Measurements from ENCODE around the gene COA8.

The COA8 gene

DNA sequence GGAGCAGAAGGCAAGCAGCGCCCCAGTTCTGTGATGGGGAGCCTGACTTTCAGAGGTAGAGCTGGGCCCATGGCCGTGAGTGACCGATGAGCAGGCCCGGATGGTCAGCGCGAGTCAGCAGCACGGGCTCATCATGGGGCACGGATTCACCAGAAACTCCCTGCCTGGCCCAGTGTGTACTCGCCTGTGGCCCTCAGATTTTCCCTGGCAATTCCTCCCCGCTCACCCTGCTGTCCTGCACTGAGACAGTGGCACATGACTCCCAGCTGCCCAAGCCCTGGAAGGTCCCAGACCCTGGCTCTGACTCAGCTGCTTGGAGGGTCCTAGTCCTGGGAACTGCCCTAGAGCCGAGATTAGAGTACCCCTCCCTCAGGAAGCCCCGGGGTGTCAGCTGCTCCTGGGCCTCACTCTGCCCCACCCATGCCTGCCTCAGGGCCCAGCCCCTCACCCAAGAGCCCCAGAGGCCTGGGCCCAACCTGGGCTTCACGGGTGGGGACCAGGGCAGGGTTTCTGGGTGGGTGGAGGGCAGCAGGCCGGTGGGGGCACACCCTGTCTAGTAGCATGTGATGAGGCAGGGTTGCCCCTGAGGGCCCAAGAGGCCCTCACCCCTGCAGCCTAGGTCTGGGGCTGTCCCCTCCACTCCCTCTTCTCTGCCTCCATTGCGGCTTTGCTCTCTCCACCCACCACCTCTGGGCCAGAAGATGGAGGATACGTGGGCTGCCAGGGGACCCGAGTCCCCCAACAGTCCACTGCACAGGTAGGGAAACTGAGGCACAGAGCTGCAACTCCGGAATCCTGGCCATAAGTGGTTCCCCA, 25.4 kb upstream of the COA8 start:
- H3K36me3 ChIP-seq (ENCODE audit: control insufficient read depth in 1 of 2, insufficient read depth in 2 of 2, low read length in 2 of 2) = peaks cover 0 to 13% of the 10 kb centered on the region in 2 donors

DNA sequence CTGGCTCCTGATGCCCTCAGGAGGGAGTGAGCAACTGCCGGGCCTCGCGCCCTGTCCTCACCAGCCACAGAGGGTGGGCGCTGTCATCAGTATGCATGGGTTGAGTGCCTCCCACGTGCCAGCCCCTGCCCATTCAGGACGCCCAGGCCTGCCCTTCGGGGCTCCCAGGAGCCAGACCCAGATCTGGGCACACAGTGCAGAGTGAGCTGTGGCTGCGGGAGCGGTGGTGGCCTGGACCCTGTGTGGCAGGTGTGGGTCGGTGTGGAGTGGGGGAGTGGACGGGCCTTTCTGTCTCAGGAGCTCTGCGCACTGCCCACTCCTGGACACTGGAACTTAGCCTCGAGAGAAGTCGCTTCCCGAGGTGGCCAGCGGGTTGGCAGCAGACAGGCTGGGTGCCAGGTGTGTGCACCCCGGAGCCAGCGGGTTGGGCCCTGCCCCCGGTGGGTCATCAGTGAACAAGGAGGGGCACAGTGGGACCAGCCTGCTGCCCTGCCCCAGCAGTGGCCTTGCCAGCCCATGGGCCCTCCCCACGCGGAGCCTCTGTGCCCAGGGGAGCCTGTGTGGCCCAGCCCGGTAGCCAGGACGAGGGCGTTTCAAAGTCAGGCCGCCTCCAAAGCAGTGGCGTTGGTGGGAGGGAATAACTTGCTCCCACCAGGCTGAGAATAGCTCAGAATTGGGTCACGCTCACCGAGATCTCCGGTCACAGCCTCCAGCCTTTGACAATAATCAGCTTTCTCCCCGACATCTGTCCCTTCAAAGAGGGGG, 24.3 kb upstream of the COA8 start:
- Histone ChIP-seq H3K36me3 (ENCODE audit: control insufficient read depth in 1 of 2, insufficient read depth in 2 of 2, low read length in 2 of 2) (peaks cover 0 to 7% of the 10 kb centered on the region in 2 donors), H3K9me3 (ENCODE audit: control insufficient read depth in 1 of 2, low read length in 2 of 2) (no peaks in the 10 kb centered on the region), H3K9ac (ENCODE audit: low read depth in 1 of 2, low read length in 2 of 2) (no peak overlapping the region), H3K27me3 (ENCODE audit: control insufficient read depth in 1 of 2, insufficient read depth in 2 of 2, low read length in 2 of 2) (peaks cover 5 to 7% of the 10 kb centered on the region in 2 donors), H3K4me3 (ENCODE audit: low read depth in 1 of 2, low read length in 2 of 2) (no peak overlapping the region), H3K4me1 (ENCODE audit: control insufficient read depth in 1 of 2, insufficient read depth in 2 of 2, low read length in 2 of 2) (peaks cover 9 to 17% of the 10 kb centered on the region in 2 donors), H3K27ac (ENCODE audit: low read depth, low read length) (no peak overlapping the region)

More for the DNA sequence above, 25.4 kb upstream of the COA8 start:
- peaks cover 5 to 7% of the 10 kb centered on the region in 2 donors for H3K27me3 ChIP-seq (ENCODE audit: control insufficient read depth in 1 of 2, insufficient read depth in 2 of 2, low read length in 2 of 2)
- H3K9me3 ChIP-seq (ENCODE audit: control insufficient read depth in 1 of 2, low read length in 2 of 2) = no peaks in the 10 kb centered on the region
- H3K9ac ChIP-seq (ENCODE audit: low read depth in 1 of 2, low read length in 2 of 2) = no peak overlapping the region
- H3K27ac ChIP-seq (ENCODE audit: low read depth, low read length) = no peak overlapping the region
- H3K4me1 ChIP-seq (ENCODE audit: control insufficient read depth in 1 of 2, insufficient read depth in 2 of 2, low read length in 2 of 2) = peaks cover 9 to 13% of the 10 kb centered on the region in 2 donors
- H3K4me3 ChIP-seq (ENCODE audit: low read depth in 1 of 2, low read length in 2 of 2) = no peak overlapping the region

DNA sequence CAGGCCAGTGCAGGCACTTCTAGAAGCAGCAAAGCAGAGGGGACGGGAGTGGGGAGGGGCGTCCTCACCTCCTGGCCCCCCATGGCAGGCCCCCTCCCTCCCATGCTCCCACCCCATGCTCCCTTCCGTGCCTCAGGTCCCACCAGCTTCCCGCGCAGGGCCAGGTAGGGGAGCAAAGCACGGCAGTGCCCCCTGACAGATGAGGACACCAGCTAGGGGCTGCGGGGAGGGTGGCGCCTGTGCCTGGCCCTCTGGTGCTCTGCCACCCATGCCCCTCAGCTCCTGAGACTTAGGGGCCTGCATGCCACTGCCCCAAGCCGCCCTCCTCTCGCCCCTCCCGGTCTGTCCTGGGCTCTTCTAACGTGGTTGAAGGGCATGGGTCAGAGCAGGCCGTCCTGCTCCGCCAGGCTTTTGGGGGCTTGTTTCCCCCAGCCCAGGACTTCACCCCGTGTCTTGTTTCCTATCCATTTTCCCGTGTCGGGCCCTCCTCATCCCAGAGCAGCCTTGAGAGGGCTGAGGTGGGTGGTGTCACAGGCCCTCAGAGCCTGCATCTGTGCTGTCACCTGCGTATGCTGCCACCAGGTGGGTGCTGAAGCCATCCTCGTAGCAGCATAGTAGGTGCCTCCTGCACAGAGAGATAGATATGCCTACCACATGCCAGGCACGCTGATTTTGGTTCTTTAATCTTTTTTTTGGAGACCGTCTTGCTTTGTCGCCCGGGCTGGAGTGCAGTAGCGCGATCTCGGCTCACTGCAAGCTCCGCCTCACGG, 23.5 kb upstream of the COA8 start:
- Histone ChIP-seq H3K27ac (ENCODE audit: low read depth, low read length) (no peak overlapping the region), H3K36me3 (ENCODE audit: control insufficient read depth in 1 of 2, insufficient read depth in 2 of 2, low read length in 2 of 2) (peaks cover 0 to 6% of the 10 kb centered on the region in 2 donors), H3K4me3 (ENCODE audit: low read depth in 1 of 2, low read length in 2 of 2) (no peak overlapping the region), H3K9ac (ENCODE audit: low read depth in 1 of 2, low read length in 2 of 2) (no peak overlapping the region), H3K27me3 (ENCODE audit: control insufficient read depth in 1 of 2, insufficient read depth in 2 of 2, low read length in 2 of 2) (peaks cover 5 to 7% of the 10 kb centered on the region in 2 donors), H3K4me1 (ENCODE audit: control insufficient read depth in 1 of 2, insufficient read depth in 2 of 2, low read length in 2 of 2) (peaks cover 9 to 23% of the 10 kb centered on the region in 2 donors), H3K9me3 (ENCODE audit: control insufficient read depth in 1 of 2, low read length in 2 of 2) (no peaks in the 10 kb centered on the region)

DNA sequence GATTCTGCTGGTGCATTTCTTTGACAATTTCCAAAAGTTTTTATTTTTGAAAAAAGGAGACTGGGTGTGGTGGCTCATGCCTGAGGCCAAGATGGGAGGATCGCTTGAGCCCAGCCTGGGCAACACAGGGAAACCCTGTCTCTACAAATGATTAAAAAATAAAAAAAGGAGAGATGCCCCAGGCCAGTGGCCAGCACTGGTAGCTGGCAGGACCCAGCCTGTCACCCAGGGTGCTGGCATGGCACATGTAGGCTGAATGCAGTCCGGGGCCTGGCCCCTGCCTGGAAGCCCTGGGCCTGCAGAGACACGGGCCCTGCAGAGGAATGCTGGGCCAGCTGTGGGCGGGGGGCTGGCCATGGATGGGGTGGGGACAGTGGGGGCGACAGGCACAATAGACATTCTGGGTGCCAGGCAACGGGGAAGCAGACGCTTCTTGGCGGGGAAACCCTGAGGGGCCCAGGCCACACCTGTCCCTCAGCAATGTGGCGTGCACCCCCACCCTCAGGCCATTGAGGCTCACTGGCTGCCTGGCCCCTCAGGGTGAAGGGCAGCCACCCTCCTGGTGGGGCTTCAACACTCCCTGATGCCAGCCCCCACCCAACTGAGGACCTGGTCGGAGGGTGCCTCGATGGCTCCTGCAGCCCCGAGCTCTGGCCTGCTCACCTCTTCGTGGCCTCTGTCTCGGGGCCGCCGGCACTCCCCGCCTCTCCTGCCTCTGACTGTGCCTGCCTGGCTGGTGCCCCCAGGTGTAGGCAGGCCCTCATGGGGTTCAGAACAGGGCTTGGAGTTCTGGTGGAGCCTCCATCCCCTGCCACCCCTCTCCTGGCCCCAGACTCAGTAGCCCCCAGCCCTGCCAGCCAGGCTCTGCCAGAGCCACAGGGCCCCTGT, 21.7 kb upstream of the COA8 start:
- Histone ChIP-seq H3K9me3 (ENCODE audit: control insufficient read depth in 1 of 2, low read length in 2 of 2) (no peaks in the 10 kb centered on the region), H3K36me3 (ENCODE audit: control insufficient read depth in 1 of 2, insufficient read depth in 2 of 2, low read length in 2 of 2) (no peaks in the 10 kb centered on the region), H3K9ac (ENCODE audit: low read depth in 1 of 2, low read length in 2 of 2) (no peak overlapping the region), H3K27ac (ENCODE audit: low read depth, low read length) (peak overlapping the region; percentile 10), H3K4me1 (ENCODE audit: control insufficient read depth in 1 of 2, insufficient read depth in 2 of 2, low read length in 2 of 2) (peaks cover 9 to 23% of the 10 kb centered on the region in 2 donors), H3K4me3 (ENCODE audit: low read depth in 1 of 2, low read length in 2 of 2) (no peak overlapping the region), H3K27me3 (ENCODE audit: control insufficient read depth in 1 of 2, insufficient read depth in 2 of 2, low read length in 2 of 2) (peaks cover 5 to 7% of the 10 kb centered on the region in 2 donors)

DNA sequence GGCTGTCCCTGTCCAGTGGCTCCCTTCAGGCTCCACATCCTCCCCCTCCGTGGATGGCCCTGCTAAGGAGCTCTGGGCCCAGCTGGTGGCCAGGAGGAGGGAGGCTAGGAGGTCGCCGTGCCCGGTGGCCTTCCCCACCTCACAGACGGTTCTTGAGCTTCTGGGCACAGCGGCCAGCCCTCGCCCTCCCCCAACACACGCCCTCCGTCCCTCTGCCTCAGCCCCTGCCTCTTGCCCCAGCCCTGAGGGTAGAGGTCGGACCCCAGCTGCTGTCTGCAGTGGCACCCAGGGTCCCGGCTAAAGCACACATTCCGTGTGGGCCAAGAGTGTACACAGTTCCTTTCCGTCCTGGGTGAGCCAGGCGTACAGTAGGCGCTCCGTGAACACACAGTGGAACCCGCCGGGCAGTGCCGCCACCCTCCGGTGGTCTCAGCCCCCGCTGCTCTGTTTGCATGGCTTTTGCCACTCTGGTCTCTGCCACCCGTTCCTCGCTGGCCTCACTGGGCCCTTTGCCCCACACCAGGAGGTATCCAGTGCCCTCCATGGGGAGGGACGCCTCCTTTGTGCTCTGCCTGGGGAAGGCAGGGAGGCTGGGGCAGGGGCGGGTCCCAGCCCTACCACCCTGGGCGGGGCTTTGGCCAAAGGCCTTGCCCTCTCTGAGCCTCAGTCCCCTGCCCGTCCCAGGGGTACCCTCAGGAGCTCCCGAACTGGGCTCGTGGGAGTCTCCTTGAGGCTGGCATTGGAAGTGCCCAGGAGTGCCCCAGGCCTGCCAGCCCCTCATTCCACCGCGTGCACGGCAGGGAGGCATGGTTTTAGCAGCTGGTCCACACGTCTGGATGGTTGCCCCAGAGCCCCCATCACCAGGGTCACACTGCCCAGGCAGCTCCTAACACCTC, 20.8 kb upstream of the COA8 start:
- Histone ChIP-seq H3K4me3 (ENCODE audit: low read depth in 1 of 2, low read length in 2 of 2) (peak overlapping the region in 1 of 2 donors; percentile 22), H3K27me3 (ENCODE audit: control insufficient read depth in 1 of 2, insufficient read depth in 2 of 2, low read length in 2 of 2) (peaks cover 5 to 7% of the 10 kb centered on the region in 2 donors), H3K36me3 (ENCODE audit: control insufficient read depth in 1 of 2, insufficient read depth in 2 of 2, low read length in 2 of 2) (no peaks in the 10 kb centered on the region), H3K4me1 (ENCODE audit: control insufficient read depth in 1 of 2, insufficient read depth in 2 of 2, low read length in 2 of 2) (peaks cover 9 to 25% of the 10 kb centered on the region in 2 donors), H3K9me3 (ENCODE audit: control insufficient read depth in 1 of 2, low read length in 2 of 2) (no peaks in the 10 kb centered on the region), H3K9ac (ENCODE audit: low read depth in 1 of 2, low read length in 2 of 2) (no peak overlapping the region), H3K27ac (ENCODE audit: low read depth, low read length) (no peak overlapping the region)

DNA sequence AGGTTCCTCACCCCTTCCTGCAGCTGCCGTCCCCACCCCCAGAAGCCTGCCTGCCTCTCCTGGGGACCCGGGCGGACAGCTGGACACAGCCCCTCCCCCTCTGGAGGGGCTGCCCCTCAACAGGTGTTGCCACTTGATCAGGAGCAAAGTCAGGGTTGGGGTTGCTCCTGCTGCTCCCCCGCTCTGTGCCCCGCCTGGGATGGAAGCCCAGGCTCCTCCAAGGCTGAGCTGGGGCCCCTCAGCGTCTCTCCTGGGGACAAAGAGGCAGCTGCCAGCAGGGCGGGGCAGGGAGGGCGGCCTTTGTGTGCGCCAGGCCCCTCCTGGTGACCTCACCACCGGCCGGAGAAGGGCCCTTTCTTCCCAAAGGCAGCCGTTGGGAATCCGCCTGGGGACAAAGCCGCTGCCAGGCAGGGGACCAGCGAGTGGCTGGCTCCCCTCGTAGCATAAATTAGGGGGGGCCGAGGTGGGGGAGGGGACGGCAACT, 20.1 kb upstream of the COA8 start:
- Histone ChIP-seq H3K36me3 (ENCODE audit: control insufficient read depth in 1 of 2, insufficient read depth in 2 of 2, low read length in 2 of 2) (no peaks in the 10 kb centered on the region), H3K4me1 (ENCODE audit: control insufficient read depth in 1 of 2, insufficient read depth in 2 of 2, low read length in 2 of 2) (peaks cover 9 to 25% of the 10 kb centered on the region in 2 donors), H3K4me3 (ENCODE audit: low read depth in 1 of 2, low read length in 2 of 2) (peak overlapping the region in 1 of 2 donors; percentile 22), H3K27ac (ENCODE audit: low read depth, low read length) (no peak overlapping the region), H3K9ac (ENCODE audit: low read depth in 1 of 2, low read length in 2 of 2) (no peak overlapping the region), H3K9me3 (ENCODE audit: control insufficient read depth in 1 of 2, low read length in 2 of 2) (no peaks in the 10 kb centered on the region), H3K27me3 (ENCODE audit: control insufficient read depth in 1 of 2, insufficient read depth in 2 of 2, low read length in 2 of 2) (peaks cover 5 to 7% of the 10 kb centered on the region in 2 donors)

DNA sequence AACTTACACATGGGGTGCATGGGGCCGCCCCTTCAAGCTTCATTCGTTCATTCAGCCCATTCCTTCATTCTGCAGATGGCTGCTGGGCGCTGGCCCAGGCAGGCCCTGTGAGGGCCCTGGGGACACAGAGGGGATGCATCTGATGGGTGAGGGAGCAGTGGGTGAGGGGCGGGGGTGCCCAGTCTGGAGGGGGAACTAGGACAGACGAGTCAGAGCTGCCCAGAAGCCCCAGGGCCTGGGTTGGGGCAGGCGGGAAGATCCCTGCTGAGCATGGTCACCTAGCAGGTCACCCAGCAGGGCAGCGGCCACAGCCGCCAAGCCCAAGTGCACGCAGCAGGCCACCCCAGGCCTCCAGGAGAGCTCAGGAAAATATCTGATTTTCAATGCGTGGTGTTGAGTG, 19.6 kb upstream of the COA8 start:
- H3K9ac ChIP-seq (ENCODE audit: low read depth in 1 of 2, low read length in 2 of 2) = no peak overlapping the region
- no peaks in the 10 kb centered on the region for H3K36me3 ChIP-seq (ENCODE audit: control insufficient read depth in 1 of 2, insufficient read depth in 2 of 2, low read length in 2 of 2)
- H3K9me3 ChIP-seq (ENCODE audit: control insufficient read depth in 1 of 2, low read length in 2 of 2) = no peaks in the 10 kb centered on the region
- H3K4me3 ChIP-seq (ENCODE audit: low read depth in 1 of 2, low read length in 2 of 2) = no peak overlapping the region
- no peak overlapping the region for H3K27ac ChIP-seq (ENCODE audit: low read depth, low read length)
- H3K4me1 ChIP-seq (ENCODE audit: control insufficient read depth in 1 of 2, insufficient read depth in 2 of 2, low read length in 2 of 2) = peaks cover 9 to 25% of the 10 kb centered on the region in 2 donors
- peaks cover 5 to 7% of the 10 kb centered on the region in 2 donors for H3K27me3 ChIP-seq (ENCODE audit: control insufficient read depth in 1 of 2, insufficient read depth in 2 of 2, low read length in 2 of 2)

DNA sequence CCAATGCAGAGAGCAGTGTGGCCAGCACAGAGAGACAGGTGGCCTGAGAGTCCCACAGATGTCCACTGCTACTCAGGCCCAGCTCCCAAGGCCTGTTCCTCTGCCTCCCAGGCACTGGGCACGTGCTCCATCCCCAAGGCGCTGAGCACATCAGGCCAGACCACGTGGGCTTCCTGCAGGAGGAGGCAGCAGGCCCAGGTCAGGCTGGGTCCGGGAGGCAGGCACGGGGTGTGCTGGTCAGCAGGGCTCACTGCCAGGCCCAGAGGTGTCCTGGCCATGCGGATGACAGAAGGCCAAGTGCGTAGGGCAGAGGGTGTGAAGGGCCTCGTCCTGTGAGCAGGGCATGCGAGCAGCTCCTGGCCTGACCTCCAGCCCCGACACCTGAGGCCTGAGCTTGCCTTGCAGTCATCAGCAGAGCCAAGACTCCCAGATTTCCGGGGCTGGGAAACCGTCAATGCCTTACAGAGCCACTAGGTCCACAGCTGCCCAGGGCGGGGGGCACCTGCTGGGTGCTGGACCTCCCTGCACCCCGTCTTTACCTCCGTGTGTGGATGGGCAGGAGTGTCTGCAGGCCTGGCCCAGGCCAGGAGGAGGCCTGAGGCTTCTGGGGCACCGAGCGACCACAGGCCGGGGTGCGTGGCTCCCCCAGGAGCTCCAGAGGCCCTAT, 18.9 kb upstream of the COA8 start:
- no peaks in the 10 kb centered on the region for H3K9me3 ChIP-seq (ENCODE audit: control insufficient read depth in 1 of 2, low read length in 2 of 2)
- no peak overlapping the region for H3K27ac ChIP-seq (ENCODE audit: low read depth, low read length)
- no peak overlapping the region for H3K4me3 ChIP-seq (ENCODE audit: low read depth in 1 of 2, low read length in 2 of 2)
- no peak overlapping the region for H3K9ac ChIP-seq (ENCODE audit: low read depth in 1 of 2, low read length in 2 of 2)
- H3K27me3 ChIP-seq (ENCODE audit: control insufficient read depth in 1 of 2, insufficient read depth in 2 of 2, low read length in 2 of 2) = peaks cover 5 to 7% of the 10 kb centered on the region in 2 donors
- no peaks in the 10 kb centered on the region for H3K36me3 ChIP-seq (ENCODE audit: control insufficient read depth in 1 of 2, insufficient read depth in 2 of 2, low read length in 2 of 2)
- peaks cover 9 to 22% of the 10 kb centered on the region in 2 donors for H3K4me1 ChIP-seq (ENCODE audit: control insufficient read depth in 1 of 2, insufficient read depth in 2 of 2, low read length in 2 of 2)
